Osteoblast (primary cell): ENCODE data around the gene SEPHS2. TPM values are rescaled to one million over a fixed set of nuclear protein-coding genes. Genes with fewer than 3 reads are reported as not detected.

Experiments
- DNase-seq: peaks from one replicate; pipeline ENCODE4 v3.0.0; 2011; ENCODE audit warnings: low spot score, mixed read lengths; ENCODE audit not compliant: insufficient read length; ENCODE audit errors: missing footprints
- H2AFZ ChIP-seq: 2 replicates; pipeline ENCODE4 v1.6.0; 2011; ENCODE audit warnings: mild to moderate bottlenecking, low read length
- H3K27ac ChIP-seq: 2 replicates; pipeline ENCODE4 v1.5.1; 2011; ENCODE audit warnings: mild to moderate bottlenecking, low read depth, low read length, moderate library complexity
- H3K27me3 ChIP-seq: 2 replicates; pipeline ENCODE4 v1.6.0; 2012; ENCODE audit warnings: mild to moderate bottlenecking, control low read depth, inconsistent platforms, low read length, moderate library complexity; ENCODE audit not compliant: insufficient read depth
- H3K36me3 ChIP-seq: 2 replicates; pipeline ENCODE4 v1.5.1; 2011; ENCODE audit warnings: mild to moderate bottlenecking, low read length, control low read depth, moderate library complexity; ENCODE audit not compliant: insufficient read depth
- H3K4me1 ChIP-seq: 2 replicates; pipeline ENCODE4 v1.5.1; 2011; ENCODE audit warnings: mild to moderate bottlenecking, low read length, control low read depth, moderate library complexity; ENCODE audit not compliant: insufficient read depth
- H3K4me2 ChIP-seq: 2 replicates; pipeline ENCODE4 v1.6.0; 2011; ENCODE audit warnings: mild to moderate bottlenecking, low read length; ENCODE audit not compliant: insufficient read depth
- H3K4me3 ChIP-seq: fragments of 200-600 bp; sonication (generic); 3 replicates; pipeline ENCODE4 v1.5.1; 2012; ENCODE audit warnings: mild to moderate bottlenecking, low read length, inconsistent platforms; ENCODE audit not compliant: insufficient read depth
- H3K79me2 ChIP-seq: 2 replicates; pipeline ENCODE4 v1.6.0; 2012; ENCODE audit warnings: mild to moderate bottlenecking, low read length, control low read depth, inconsistent platforms; ENCODE audit not compliant: insufficient read depth
- H3K9me3 ChIP-seq: 2 replicates; pipeline ENCODE4 v1.5.1; 2011; ENCODE audit warnings: low read depth, low read length, control low read depth
- H4K20me1 ChIP-seq: 2 replicates; pipeline ENCODE4 v1.6.0; 2012; ENCODE audit warnings: mild to moderate bottlenecking, low read length, control low read depth; ENCODE audit not compliant: insufficient read depth
- total RNA-seq: library from RNA; depleted of rRNA; stranded (reverse); fragments of >200 nt; gene quantifications from 2 replicates; pipeline ENCODE4 v1.2.3, GENCODE V29; 2012
- TF ChIP-seq, protein P1 (sequence below): IDR thresholded peaks from 2 replicates; pipeline ENCODE4 v1.5.1; 2011; ENCODE audit warnings: mild to moderate bottlenecking, low read depth, low read length, moderate library complexity; ENCODE audit errors: extremely low read depth

The SEPHS2 gene
- total RNA-seq, 1 donor: 20.3 TPM

DNA sequence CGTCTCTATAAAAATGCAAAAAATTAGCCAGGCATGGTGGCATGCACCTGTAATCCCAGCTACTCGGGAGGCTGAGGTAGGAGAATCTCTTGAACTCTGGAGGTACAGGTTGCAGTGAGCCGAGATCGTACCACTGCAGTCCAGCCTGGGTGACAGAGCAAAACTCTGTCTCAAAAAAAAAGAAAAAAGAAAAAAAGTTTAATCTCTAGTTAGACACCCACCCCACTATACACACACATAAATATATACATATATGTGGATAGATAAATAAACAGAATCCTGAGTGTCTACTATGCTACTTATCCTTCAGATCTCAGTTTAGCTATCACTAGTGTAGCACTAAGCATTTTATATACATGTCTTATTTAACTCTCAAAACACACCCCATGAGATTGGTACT lies 45.6 kb upstream of the SEPHS2 start:
- Histone ChIP-seq H3K9me3 (no peaks in the 10 kb centered on the region), H3K4me3 (no peak overlapping the region), H2AFZ (no peak overlapping the region), H3K27ac (no peak overlapping the region), H4K20me1 (no peaks in the 10 kb centered on the region), H3K4me2 (no peak overlapping the region), H3K36me3 (no peaks in the 10 kb centered on the region), H3K4me1 (peaks cover 8% of the 10 kb centered on the region), H3K27me3 (no peaks in the 10 kb centered on the region), H3K79me2 (no peaks in the 10 kb centered on the region)
- no peak for DNase-seq
- TF ChIP-seq, protein P1, sequence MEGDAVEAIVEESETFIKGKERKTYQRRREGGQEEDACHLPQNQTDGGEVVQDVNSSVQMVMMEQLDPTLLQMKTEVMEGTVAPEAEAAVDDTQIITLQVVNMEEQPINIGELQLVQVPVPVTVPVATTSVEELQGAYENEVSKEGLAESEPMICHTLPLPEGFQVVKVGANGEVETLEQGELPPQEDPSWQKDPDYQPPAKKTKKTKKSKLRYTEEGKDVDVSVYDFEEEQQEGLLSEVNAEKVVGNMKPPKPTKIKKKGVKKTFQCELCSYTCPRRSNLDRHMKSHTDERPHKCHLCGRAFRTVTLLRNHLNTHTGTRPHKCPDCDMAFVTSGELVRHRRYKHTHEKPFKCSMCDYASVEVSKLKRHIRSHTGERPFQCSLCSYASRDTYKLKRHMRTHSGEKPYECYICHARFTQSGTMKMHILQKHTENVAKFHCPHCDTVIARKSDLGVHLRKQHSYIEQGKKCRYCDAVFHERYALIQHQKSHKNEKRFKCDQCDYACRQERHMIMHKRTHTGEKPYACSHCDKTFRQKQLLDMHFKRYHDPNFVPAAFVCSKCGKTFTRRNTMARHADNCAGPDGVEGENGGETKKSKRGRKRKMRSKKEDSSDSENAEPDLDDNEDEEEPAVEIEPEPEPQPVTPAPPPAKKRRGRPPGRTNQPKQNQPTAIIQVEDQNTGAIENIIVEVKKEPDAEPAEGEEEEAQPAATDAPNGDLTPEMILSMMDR: no peak

DNA sequence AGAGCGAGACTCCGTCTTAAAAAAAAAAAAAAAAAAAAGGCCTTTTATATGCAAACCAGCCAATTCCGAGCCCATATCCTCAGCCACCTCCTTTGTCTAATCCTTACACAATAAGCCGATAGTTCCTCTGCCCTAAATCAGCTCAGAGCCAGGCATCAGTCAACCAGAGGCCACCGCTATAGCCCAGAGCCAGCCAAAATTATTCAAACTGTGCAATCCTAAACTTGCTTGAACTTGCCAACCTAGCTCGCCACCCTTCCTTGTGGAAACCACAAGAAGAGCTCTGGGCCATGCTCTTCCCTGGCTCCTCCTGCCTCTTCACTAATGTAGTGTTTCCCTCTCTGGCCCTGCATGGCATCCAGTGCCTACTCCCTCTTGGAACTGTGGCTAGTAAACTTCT lies 44.5 kb upstream of the SEPHS2 start:
- H3K27me3 ChIP-seq: no peaks in the 10 kb centered on the region
- H3K36me3 ChIP-seq: no peaks in the 10 kb centered on the region
- no peaks in the 10 kb centered on the region for H3K9me3 ChIP-seq
- DNase-seq: no peak
- TF ChIP-seq, protein P1: no peak
- H3K4me3 ChIP-seq: no peak overlapping the region
- no peak overlapping the region for H2AFZ ChIP-seq
- H3K4me2 ChIP-seq: no peak overlapping the region
- H3K4me1 ChIP-seq: peaks cover 8% of the 10 kb centered on the region
- H3K27ac ChIP-seq: no peak overlapping the region
- no peaks in the 10 kb centered on the region for H4K20me1 ChIP-seq
- H3K79me2 ChIP-seq: no peaks in the 10 kb centered on the region

DNA sequence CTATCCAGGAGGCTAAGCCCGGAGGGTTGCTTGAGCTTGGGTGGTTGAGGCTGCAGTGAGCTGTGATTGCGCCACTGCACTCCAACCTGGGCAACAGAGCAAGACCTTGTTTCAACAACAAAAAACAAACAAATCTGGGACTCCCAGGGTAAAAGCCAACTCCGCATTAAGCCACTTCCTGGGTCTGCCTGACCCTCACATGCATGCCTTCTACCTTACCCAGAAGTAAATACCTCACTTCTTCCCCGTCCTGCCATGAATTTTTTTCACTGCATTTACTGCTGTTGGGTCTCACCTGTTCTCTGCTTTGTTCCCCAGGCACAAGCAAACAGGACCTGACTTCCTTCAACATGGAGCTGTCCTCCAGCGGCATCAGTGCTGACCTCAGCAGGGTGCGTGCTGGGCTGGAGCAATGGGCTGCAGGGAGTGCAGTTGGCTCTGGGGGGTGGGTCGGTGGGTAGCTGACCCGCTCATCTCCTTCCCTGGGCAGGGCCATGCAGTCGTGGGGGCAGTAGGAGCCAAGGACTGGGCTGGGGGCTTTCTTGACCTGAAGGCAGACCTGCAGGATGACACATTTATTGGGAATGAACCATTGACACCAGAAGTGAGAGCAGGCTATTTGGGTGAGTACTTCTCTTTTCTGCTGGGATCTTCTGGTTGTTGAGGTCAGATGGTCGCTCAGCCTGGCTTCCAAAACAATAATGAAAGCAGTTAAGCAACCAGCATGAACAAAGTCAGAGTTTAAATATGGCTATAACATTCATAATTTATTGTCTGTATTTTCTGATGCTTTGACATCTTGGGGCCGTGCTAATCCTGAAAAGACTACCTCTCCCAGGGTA lies 43.3 kb upstream of the SEPHS2 start:
- Histone ChIP-seq H2AFZ (no peak overlapping the region), H3K27me3 (no peaks in the 10 kb centered on the region)
- no peak for DNase-seq

More for the DNA sequence above, 43.3 kb upstream of the SEPHS2 start:
- H3K36me3 ChIP-seq: no peaks in the 10 kb centered on the region
- H3K4me3 ChIP-seq: no peak overlapping the region
- H3K79me2 ChIP-seq: no peaks in the 10 kb centered on the region
- no peaks in the 10 kb centered on the region for H3K9me3 ChIP-seq
- TF ChIP-seq, protein P1: no peak
- H4K20me1 ChIP-seq: no peaks in the 10 kb centered on the region
- H3K4me1 ChIP-seq: peaks cover 8% of the 10 kb centered on the region
- H3K4me2 ChIP-seq: no peak overlapping the region
- no peak overlapping the region for H3K27ac ChIP-seq
